ENCODE measurements around the gene PIP5K1B.

The PIP5K1B gene

DNA sequence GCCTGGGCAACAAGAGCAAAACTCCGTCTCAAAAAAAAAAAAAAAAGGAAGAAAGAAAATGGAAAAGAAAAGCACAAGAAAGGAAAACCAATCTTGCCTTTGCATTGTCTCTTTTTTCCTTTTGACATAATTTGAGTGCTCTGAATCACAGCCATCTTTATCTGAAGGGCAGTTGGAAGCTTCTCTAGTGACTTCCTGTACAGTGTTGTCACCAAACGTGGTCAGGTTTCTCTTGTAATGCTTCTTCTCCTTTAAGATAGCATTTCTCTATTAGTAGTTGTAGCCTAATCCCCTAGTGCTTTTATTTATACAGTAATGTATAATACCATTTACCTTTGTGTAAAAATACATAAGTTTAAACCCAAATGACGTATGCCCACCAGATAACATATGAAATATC is 290.7 kb downstream of the PIP5K1B start:
- DNase-seq (ENCODE audit: low spot score) = no peak

DNA sequence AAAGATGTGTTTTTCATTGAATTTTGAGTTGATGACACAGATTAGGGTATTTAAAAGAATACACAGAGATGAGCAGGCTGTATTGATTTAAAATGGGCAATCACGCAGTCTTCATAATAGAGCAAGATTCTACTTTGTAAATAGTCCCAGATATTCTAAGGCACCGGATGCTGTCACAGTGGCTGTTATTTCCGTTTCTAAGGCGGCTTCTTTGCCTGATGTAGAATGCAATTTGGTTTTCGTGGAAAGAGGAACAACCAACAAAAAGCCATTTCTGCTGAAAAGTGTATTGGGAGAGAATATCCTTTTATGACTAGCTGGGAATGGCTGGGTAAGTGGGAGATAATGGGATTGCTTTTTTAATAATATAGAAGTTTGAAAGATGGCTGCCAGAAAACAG is 291.4 kb downstream of the PIP5K1B start:
- DNase-seq (ENCODE audit: low spot score) = no peak

DNA sequence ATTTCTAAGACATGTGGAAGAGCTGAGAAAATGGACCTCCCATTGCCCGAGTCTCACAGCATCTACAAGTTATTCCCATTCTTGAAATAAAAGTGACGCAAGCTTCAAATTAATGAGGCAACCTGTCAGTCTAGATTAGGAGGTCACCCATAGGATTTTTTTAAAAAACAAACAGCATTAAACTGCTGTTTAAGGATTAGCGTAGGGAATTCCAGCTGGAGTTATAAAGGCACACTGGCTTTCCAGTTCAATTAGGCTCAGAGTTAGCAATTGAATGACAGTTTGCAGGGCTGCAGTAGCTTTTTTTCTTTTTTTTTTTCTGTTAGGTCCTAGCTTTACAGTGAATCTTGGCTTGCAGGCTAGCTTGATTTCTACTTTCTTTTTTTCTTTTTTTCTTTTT is 292.6 kb downstream of the PIP5K1B start:
- no peak for DNase-seq (ENCODE audit: low spot score)

DNA sequence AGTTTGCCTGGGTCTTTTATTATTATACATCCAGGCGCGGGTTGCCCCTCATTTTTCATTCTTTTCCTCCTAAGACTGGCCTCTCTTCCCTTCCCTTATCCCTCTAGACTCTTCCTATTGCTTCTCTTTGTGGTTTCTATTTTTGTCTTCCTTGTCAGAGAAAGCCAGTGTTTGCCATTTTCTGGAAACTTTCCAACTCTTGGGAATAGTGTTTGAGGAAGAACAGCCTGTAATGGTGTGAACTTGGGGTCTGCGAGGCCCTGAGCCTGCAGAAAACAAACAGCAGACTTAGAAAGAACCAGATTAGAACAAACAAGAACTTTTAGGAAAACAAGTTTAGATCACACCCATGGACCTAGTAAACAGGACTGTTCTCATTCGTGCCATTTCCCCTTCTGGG is 293.3 kb downstream of the PIP5K1B start:
- no peak for DNase-seq (ENCODE audit: low spot score)

DNA sequence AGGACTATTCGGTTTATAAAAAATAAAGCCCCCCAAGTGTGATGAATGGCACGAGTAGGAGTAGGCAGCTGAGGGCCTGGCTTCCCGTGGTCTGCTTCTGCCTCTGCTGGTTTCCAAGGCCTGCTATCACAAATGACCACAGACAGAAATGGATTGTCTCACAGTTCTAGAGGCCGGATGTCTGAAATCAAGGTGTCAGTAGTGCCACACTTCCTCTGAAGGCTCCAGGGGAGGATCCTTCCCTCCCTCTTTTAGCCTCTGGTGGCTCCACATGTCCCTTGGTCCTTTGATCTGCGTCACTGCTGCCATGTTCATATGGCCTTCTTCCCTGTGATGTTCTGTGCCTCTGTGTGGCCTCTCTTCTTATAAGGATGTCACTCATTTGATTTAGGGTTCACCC is 293.8 kb downstream of the PIP5K1B start:
- DNase-seq (ENCODE audit: low spot score) = no peak

- peak; percentile 81 for DNase-seq (ENCODE audit: low spot score)
Observed at GRCh38 chr9:68999393-69000105, 294.5 kb downstream of the PIP5K1B start.

DNA sequence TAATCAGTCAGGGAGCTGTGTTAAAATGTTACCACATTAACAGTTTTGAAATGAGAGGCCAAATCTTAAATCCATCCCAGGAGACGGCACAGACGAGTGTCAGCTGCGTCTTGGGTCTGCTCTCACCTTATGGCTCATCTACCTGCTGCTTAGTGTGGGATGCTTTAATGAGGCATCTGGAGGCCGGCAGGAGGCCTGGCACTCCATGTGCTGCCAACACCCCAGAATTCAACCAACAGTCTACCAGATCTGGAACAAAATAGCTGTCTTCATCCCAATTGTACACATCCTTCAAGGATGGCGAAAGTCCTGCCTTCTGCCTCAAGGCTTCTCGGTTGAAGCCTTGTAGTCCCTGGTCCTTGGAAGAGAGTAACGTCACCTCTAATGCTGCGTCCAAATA is 296.9 kb downstream of the PIP5K1B start:
- DNase-seq (ENCODE audit: low spot score) = no peak

- no peak for DNase-seq (ENCODE audit: low spot score)
Observed at GRCh38 chr9:69003051-69003450, 298.0 kb downstream of the PIP5K1B start.

- no peak for DNase-seq (ENCODE audit: low spot score)
Observed at GRCh38 chr9:69004836-69005235, 299.8 kb downstream of the PIP5K1B start.

DNA sequence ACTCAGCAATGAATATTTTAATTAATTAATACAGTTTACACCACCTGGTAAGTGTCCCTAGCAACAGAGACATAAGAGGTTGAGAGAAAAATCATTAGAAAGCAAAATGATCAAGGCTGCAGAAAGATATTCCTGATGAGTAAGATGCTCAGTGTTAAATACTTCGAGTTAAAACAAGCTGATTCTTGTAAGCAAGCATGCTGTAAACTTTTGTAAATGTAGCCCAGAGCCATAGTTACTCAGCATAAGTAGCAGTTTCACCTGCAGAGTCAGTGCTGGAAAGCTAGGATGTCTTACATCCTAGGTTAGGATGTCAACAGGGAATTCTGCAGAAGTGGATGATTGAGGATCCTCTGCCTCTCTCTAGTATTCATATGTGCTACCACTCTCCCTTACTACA is 304.7 kb downstream of the PIP5K1B start:
- no peak for DNase-seq (ENCODE audit: low spot score)

DNA sequence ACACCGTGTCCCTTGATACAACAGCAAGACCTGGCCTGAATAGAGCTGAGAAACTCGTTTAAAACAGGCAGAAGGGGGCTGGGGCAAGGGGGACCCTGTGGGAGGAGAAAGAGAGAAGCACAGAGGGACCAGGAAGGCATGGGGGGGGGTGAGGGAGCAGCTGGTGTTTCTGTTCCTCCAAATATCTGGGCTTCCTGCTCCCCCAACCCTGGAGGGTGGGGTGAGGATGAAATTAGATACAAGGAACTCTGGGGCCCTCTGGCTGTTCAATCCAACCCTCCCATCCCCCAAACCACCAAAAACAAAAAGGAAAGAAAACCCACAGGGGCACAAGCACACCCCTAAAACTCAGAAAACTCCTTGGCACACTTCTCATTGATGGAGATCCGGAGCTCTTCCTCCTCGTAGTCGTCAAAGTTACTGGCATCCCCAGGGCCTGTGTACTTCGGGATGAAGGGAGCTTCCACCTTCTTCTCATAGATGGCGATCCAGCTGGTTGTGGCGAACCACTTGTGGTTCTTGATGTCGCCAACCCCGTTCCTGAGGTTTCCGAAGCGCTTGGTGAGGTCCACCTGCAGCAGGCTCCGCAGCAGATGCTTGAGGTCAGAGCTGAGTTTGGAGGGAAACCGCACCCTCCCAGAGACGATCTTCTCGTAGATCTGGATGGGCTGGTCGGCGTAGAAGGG is 307.8 kb downstream of the PIP5K1B start:
- DNase-seq (ENCODE audit: low spot score) = no peak

DNA sequence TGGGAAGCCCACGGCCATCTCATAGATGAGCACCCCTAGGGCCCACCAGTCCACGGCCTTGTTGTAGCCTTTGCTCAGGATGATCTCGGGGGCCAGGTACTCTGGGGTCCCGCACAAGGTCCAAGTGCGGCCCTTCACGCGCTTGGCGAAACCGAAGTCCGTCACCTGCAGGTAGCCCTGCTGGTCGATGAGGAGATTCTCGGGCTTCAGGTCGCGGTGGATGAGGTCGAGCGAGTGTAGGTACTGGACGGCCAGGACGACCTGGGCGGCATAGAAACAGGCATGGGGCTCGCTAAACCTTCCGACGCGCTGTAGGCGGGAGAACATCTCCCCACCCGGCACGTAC is 308.3 kb downstream of the PIP5K1B start:
- no peak for DNase-seq (ENCODE audit: low spot score)

DNA sequence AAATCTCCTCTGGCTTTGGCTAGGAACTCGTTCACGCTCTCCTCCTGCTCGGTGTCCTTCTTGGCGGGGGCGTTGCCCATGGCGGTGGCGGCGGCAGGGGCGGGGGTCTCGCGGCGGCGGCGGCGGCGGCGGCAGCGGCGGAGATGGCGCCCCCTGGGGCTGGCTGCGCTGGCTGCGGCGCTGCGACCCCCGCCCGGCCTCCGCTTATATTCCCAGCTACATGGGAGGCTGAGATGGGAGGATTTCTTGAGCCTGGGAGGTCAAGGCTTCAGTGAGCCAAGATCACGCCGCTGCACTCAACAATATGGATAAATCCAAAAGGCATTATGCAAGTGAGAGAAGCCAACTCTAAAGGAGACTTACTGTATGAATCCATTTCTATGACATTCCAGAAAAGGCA is 309.0 kb downstream of the PIP5K1B start, which contains the start of gene PRKACG:
PRKACG (minus strand) TSS at position 101 of the 400 bp plus-strand sequence; CDS start at position 80, 21 bp downstream.
- no peak for DNase-seq (ENCODE audit: low spot score)

DNA sequence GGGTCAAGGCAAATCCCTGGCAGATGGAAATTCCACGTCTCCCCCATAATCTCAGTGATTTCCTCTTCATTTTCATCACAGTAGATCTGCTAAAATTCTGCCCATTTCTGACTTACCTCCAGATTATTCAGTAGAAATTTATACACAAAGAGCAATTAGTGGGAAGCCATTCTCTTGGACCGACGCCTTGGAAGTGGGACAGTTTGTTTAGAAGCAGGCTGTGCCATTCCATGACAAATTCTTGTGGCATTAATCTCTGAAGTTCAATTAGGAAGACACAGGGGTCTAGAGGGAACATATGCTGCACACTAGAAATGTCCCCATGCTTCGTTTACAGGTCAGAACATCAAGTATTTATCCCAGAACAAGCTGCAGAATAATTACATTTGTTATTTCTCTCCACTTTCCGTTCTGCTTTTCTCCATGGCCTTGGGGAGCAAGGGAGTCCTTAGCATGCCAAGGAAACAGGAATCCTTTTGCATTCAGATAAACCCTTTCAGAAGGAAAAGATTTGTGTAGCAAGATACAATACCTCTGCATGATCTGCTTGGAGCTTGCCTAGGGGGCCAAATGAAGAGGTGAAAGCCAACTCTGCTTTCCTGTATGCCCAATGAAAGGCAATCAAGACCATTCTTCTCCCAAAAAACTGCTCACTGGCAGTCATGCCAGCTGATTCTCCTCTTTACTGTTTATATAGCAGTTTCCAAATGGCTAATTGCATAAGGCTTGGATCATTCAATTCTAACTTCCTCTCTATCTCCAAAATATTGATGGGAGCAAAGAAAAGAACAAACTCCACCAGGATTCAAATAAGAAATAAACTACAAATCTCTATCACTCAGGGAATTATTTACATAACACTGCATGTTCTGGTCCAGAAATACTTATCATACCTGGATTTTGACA is 311.4 kb downstream of the PIP5K1B start:
- DNase-seq (ENCODE audit: low spot score) = no peak

DNA sequence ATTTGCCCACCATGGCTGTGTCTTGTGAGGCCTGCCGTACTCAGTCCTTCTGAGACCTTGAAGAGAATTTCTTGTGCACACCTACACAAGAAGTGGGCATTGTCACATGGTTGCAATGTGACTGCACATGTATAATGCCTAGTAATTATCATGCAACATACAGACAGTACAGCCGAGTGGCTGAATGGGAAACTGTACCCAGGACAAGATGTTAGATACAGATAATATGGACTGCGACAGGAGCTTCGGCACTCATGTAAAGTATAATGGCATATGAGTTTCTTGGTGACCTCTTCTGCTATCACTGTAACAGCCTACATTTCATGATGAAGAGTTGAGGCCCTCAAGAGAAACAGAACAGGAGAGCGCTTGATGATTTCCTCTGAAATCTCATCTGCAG is 313.7 kb downstream of the PIP5K1B start:
- DNase-seq (ENCODE audit: low spot score) = no peak

DNA sequence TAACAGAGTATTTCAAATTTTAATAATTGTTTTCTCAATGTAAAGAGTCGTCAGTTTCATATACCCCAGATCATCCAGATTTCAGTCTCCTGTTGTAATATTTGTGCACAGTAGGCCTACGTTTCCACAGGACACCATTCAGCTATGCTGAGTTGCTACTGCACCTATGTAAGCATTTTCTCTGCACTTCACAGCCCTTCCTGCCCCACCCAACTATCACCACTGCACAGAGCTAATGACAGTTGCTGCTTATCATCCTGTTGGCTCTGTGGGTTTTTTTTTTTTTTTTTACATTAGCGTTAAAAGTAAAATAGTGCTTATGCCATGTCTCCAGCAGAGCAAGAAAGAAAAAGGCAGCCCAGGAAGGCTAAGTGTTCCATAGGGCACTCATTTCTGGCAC is 314.8 kb downstream of the PIP5K1B start:
- DNase-seq (ENCODE audit: low spot score) = no peak

DNA sequence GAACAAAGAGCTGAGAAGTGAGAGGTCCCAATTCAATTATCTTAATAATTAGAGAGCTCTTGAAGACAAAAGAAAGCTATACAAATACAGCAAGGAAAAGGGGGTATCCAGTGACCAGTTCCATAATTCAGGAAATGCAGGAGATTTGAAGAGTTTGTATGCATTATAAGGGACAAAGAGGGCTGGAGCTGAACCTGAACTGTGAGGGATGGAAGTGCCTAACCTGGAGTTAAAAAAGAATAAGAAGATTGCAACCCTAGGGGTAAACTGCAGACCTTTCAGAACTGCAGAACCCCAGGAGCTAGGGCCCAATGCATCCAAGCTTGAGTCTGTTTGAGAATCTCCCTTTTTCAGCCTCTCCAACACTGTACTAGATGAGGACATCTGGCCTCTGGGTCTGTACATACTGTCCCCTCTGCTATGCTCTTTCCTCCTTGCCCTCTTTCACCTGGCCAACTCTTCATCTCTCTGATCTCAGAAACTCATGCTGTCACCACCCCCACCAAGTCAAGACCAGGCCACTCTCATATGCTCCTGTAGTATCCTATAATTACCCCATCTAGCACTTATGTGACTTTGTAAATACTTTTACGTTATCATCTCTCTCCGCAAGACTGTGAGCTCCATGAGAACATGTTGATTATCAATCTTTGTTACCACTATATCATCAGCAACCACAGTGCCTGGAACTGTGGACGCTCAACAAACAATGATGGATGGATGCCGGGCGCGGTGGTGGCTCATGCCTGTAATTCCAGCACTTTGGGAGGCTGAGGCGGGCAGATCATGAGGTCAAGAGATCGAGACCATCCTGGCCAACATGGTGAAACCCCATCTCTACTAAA is 315.5 kb downstream of the PIP5K1B start:
- DNase-seq (ENCODE audit: low spot score) = no peak

DNA sequence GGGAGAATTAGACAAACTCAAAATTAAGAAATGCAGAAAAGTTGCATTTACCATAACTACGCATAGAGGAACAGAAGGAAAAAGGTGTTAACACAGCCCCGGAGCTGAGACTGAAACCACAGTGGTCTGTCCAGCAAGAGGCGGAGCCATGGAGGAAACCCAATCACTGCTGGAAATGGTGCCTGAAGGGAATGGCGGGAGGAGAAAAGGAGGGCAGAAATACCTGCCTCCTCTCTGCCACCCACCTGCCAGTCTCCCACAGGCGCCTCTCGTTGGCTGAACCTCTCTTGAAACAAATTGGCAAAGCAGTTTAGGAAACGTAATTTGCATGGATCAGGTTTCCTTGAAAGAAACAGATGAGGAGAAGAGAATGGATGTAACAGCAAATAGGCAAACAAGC is 318.6 kb downstream of the PIP5K1B start:
- no peak for DNase-seq (ENCODE audit: low spot score)

DNA sequence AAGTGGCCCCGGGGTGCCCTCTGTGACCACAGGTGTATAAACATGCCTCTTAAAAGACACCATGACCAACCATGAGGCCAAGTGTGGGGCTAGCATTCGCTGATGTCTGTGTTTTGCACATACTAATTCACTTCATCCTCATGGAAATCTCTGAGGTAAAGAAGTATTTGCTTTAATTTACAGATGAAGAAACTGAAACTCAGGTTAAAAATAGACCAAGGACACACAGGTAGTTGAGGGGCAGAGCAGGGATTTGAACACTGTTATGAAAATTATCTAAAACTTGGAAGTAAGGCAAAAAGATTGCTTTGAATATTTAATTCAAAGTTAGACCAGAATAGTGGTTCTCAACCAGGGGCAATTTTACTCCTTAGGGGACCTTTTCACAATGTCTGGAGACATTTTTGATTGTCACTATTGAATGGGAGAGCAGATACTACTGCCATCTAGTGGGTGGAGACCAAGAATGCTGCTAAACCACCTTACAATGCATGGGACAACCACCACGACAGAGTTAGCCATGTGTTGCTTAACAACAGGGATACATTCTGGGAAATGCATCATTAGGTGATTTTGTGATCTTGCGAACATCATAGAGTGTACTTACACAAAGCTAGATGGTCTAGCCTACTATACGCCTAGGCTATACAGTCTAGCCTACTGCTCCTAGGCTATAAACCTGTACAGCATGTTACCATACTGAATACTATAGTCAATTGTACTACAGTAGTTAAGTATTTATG is 322.5 kb downstream of the PIP5K1B start:
- DNase-seq (ENCODE audit: low spot score) = peak; percentile 68

- DNase-seq (ENCODE audit: low spot score) = no peak
Observed at GRCh38 chr9:69028754-69029153, 323.7 kb downstream of the PIP5K1B start.

DNA sequence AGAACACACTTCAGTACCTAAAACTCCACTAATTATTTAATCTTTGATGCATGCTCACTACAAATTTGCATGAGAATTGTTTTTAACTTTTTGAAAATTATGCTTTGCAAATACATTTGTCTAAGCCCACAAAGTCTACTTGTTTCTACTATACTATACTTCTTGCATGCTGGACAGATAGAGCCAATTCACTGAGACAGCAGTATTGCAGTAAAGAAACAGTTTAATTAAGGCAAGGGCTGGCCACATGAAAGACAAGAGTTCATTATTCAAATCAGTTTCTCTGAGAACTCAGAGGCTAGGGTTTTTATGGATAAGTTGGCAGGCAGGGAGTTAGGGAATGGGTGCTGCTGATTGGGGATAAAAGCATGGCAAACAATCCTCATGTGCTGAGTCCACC is 324.5 kb downstream of the PIP5K1B start:
- DNase-seq (ENCODE audit: low spot score) = no peak

Measured in COLO829 (cell line).